Peyer's patch (tissue), 4 donors: ENCODE measurements around the gene DOCK9.

Experiments used
- CTCF ChIP-seq, 6 experiments: fragments of 450-650 bp in 4 of 6; fragments of 200-600 bp in 2 of 6; sonication (generic) in 1 of 6; IDR thresholded peaks; one replicate each; pipeline ENCODE4 v1.5.1; 2017 to 2019; ENCODE audit warnings: antibody characterized with exemption in 6 of 6, mild to moderate bottlenecking in 3 of 6, moderate library complexity in 1 of 6
- POLR2A ChIP-seq, 2 donors: fragments of 450-650 bp; IDR thresholded peaks; one replicate each; pipeline ENCODE4 v1.5.1; 2017; ENCODE audit warnings: antibody characterized with exemption in 2 of 2, mild to moderate bottlenecking in 2 of 2, moderate library complexity in 2 of 2

DNA sequence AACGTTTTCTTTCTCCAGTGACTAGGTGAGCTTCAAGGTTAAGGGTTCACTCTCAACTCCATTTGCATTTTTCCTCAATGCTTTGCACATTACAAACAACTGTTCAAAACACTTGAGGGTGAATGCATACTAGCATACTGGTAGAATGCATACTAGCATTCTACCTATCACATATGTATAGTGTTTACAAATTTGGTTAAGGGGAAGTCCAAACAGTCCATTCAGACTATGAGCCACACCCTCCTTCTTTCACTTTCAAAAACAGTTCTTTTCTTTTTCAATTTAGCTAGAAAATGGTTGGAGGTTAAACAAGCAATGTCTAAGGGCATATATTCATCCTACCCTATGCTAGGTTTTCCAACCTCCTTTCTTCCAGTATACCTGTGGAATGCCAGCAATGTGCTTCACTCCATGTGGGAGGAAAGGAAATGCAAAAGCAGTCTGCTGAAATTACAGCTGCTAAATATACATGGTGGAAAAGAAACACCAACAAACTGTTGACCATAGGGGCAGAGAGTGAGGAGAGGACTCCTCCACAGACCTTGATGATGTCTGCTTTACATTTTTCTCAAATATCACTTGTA is 102.6 kb downstream of the DOCK9 start:
- TF ChIP-seq CTCF (IDR thresholded peaks at IDR 0.05) (no peak), POLR2A (IDR thresholded peaks at IDR 0.05) (no peak)
